K562 (cell line): ENCODE results near the gene YPEL3. TPM values are rescaled to one million over a fixed set of nuclear protein-coding genes. Genes with fewer than 3 reads are reported as not detected.

Source experiments
- ATAC-seq: fragments of 200-7000 bp; cut with Tn5 transposase; 3 replicates; pipeline ENCODE4 v1.9.1; 2020; ENCODE audit warnings: moderate library complexity
- BruUV-seq: library from RNA; stranded (reverse); fragments of 400-500 nt; replicated peaks from 2 replicates; lab custom pipeline; 2021; lab: Mats Ljungman, UMichigan
- CTCF ChIA-PET: fragments of 300-600 bp; formaldehyde crosslinking; extraction: SDS; loops from one replicate; lab custom pipeline; 2021; ENCODE audit warnings: low intra/inter-chr PET ratio; lab: Yijun Ruan, JAX
- POLR2A ChIA-PET: fragments of 300-600, 350-650 bp; sonication (Branson Sonifier 250); formaldehyde crosslinking; extraction: SDS; loops from one replicate; lab custom pipeline; 2021; ENCODE audit warnings: antibody characterized with exemption, inconsistent platforms; lab: Yijun Ruan, JAX
- DNase-seq, 4 experiments: peaks; one replicate each; pipeline versions ENCODE4 v3.0.0 to v3.0.0-alpha.2; 2011 to 2018; ENCODE audit warnings: low spot score in 3 of 4, mixed read lengths in 3 of 4; ENCODE audit errors: extremely low read depth in 1 of 4
- FAIRE-seq: peaks from 2 replicates; lab custom pipeline; 2011; peaks lifted over from hg19 to GRCh38; lab: Jason Lieb, UNC
- H2AFZ ChIP-seq: 2 replicates; pipeline ENCODE4 v1.6.0; 2011; ENCODE audit warnings: low read depth, low read length, control low read depth, inconsistent platforms
- H3K27ac ChIP-seq: fragments of 200-600 bp; 3 replicates; pipeline ENCODE4 v1.8.0; 2011; ENCODE audit warnings: low read depth, mild to moderate bottlenecking, control low read depth, inconsistent platforms, low read length, moderate library complexity, mixed read lengths; ENCODE audit errors: extremely low read depth
- H3K27me3 ChIP-seq, 2 experiments: fragments of 300-600 bp in 1 of 2; 2 replicates in 1 of 2; 3 replicates in 1 of 2; pipeline versions ENCODE4 v1.6.0 to v1.8.0; 2011; ENCODE audit warnings: inconsistent platforms in 2 of 2, low read length in 2 of 2, mild to moderate bottlenecking in 1 of 2, mixed read lengths in 1 of 2, moderate library complexity in 1 of 2; ENCODE audit not compliant: control insufficient read depth in 2 of 2, insufficient read depth in 2 of 2
- H3K36me3 ChIP-seq: fragments of 300-600 bp; 3 replicates; pipeline ENCODE4 v1.8.0; 2011; ENCODE audit warnings: mild to moderate bottlenecking, low read length, inconsistent platforms; ENCODE audit not compliant: control insufficient read depth, insufficient read depth
- H3K4me1 ChIP-seq, 2 experiments: fragments of 200-600 bp in 1 of 2; replicated peaks in 1 of 2; 2 replicates in 1 of 2; 3 replicates in 1 of 2; pipeline versions ENCODE4 v1.5.1 to v1.8.0; 2011; ENCODE audit warnings: inconsistent platforms in 2 of 2, low read length in 2 of 2, mild to moderate bottlenecking in 1 of 2, mixed read lengths in 1 of 2, moderate library complexity in 1 of 2; ENCODE audit not compliant: control insufficient read depth in 2 of 2, insufficient read depth in 2 of 2
- H3K4me2 ChIP-seq: 2 replicates; pipeline ENCODE4 v1.6.1; 2011; ENCODE audit warnings: low read length, control low read depth, inconsistent platforms, mixed read lengths; ENCODE audit not compliant: insufficient read depth
- H3K4me3 ChIP-seq: fragments of 200-600 bp; sonication (generic), shearing (Covaris generic); 2 replicates; pipeline ENCODE4 v1.5.1; 2016; ENCODE audit warnings: control low read depth, inconsistent platforms
- H3K79me2 ChIP-seq: fragments of 200-600 bp; 3 replicates; pipeline ENCODE4 v1.8.0; 2011; ENCODE audit warnings: low read length, inconsistent platforms; ENCODE audit not compliant: control insufficient read depth, insufficient read depth
- H3K9ac ChIP-seq, 2 experiments: 2 replicates each; pipeline versions ENCODE4 v1.6.0 to v1.6.1; 2011; ENCODE audit warnings: low read depth in 2 of 2, low read length in 2 of 2, control low read depth in 1 of 2, inconsistent platforms in 1 of 2, mild to moderate bottlenecking in 1 of 2, mixed read lengths in 1 of 2; ENCODE audit not compliant: insufficient read depth in 1 of 2
- H3K9me1 ChIP-seq: one replicate; pipeline ENCODE4 v1.6.0; 2011; ENCODE audit warnings: inconsistent platforms, mild to moderate bottlenecking, low read length, moderate library complexity; ENCODE audit not compliant: control insufficient read depth, insufficient read depth
- H3K9me3 ChIP-seq: replicated peaks from 2 replicates; pipeline ENCODE4 v1.5.1; 2011; ENCODE audit warnings: low read depth, low read length, inconsistent platforms; ENCODE audit not compliant: control insufficient read depth, insufficient read depth
- H4K20me1 ChIP-seq: replicated peaks from 2 replicates; pipeline ENCODE4 v1.6.1; 2011; ENCODE audit warnings: low read length, inconsistent platforms, mixed read lengths; ENCODE audit not compliant: control insufficient read depth, insufficient read depth
- CBFA2T2 ChIP-seq: fragments of 450-650 bp; conservative IDR thresholded peaks from 2 replicates; pipeline ENCODE4 v1.6.1; 2017; ENCODE audit warnings: mild to moderate bottlenecking
- DACH1 ChIP-seq: fragments of 450-650 bp; IDR thresholded peaks from 2 replicates; pipeline ENCODE4 v1.6.1; 2018; ENCODE audit not compliant: partially characterized antibody
- HDAC6 ChIP-seq: IDR thresholded peaks from 2 replicates; pipeline ENCODE4 v1.6.1; 2012; ENCODE audit warnings: low read depth, mild to moderate bottlenecking, control low read depth, inconsistent platforms, low read length, moderate library complexity
- MCM7 ChIP-seq, 2 experiments: fragments of 450-650 bp; IDR thresholded peaks; 2 replicates each; pipeline ENCODE4 v1.6.1; 2016 to 2018
- MED1 ChIP-seq: sonication (generic); formaldehyde crosslinking; IDR thresholded peaks from 2 replicates; pipeline ENCODE4 v1.8.1; 2023; ENCODE audit warnings: missing genetic modification reagents, borderline replicate concordance
- MNT ChIP-seq, 2 experiments: fragments of 450-650 bp; conservative IDR thresholded peaks; 2 replicates each; pipeline ENCODE4 v1.6.1; 2017; ENCODE audit warnings: mild to moderate bottlenecking in 2 of 2, moderate library complexity in 2 of 2
- NR2F6 ChIP-seq: fragments of 450-650 bp; formaldehyde crosslinking; IDR thresholded peaks from 2 replicates; pipeline ENCODE4 v1.4.0; 2020; ENCODE audit warnings: mild to moderate bottlenecking
- NR4A1 ChIP-seq, 2 experiments: fragments of 250-450 bp in 1 of 2; fragments of 450-650 bp in 1 of 2; sonication (Bioruptor Pico) in 1 of 2; IDR thresholded peaks; 2 replicates each; pipeline versions ENCODE4 v1.4.0 to v1.6.1; 2016 to 2020; ENCODE audit warnings: mild to moderate bottlenecking in 2 of 2, missing compliant biosample characterization in 1 of 2, missing genetic modification characterization in 1 of 2, moderate library complexity in 1 of 2
- POLR2H ChIP-seq: IDR thresholded peaks from 2 replicates; pipeline ENCODE4 v1.6.1; 2016; ENCODE audit warnings: missing genetic modification characterization, low read depth, mild to moderate bottlenecking, control low read depth, missing compliant biosample characterization, moderate library complexity
- RFX1 ChIP-seq: fragments of 450-650 bp; IDR thresholded peaks from 2 replicates; pipeline ENCODE4 v1.6.1; 2016; ENCODE audit warnings: mild to moderate bottlenecking, moderate library complexity
- RFX7 ChIP-seq: fragments of 250-450 bp; sonication (Bioruptor Pico); IDR thresholded peaks from 2 replicates; pipeline ENCODE4 v1.5.1; 2021; ENCODE audit warnings: mild to moderate bottlenecking
- SAFB ChIP-seq: fragments of 200-400 bp; formaldehyde crosslinking; IDR thresholded peaks from 2 replicates; pipeline ENCODE4 v1.6.1; 2017; ENCODE audit warnings: low read depth, low read length, borderline replicate concordance
- ZBTB49 ChIP-seq: sonication (generic); formaldehyde crosslinking; IDR thresholded peaks from 2 replicates; pipeline ENCODE4 v1.8.0; 2022; ENCODE audit warnings: missing genetic modification reagents, mild to moderate bottlenecking, borderline replicate concordance
- ZEB2 ChIP-seq: fragments of 450-650 bp; IDR thresholded peaks from 2 replicates; pipeline ENCODE4 v1.6.1; 2016
- ZFX ChIP-seq: sonication (generic); formaldehyde crosslinking; IDR thresholded peaks from 2 replicates; pipeline ENCODE4 v1.8.0; 2022; ENCODE audit warnings: mild to moderate bottlenecking, missing genetic modification reagents, moderate library complexity
- ZKSCAN3 ChIP-seq: fragments of 250-450 bp; sonication (Bioruptor Pico); IDR thresholded peaks from 2 replicates; pipeline ENCODE4 v1.4.0; 2020
- ZNF174 ChIP-seq: fragments of 250-450 bp; sonication (Bioruptor Pico); IDR thresholded peaks from 2 replicates; pipeline ENCODE4 v1.4.0; 2020; ENCODE audit warnings: mild to moderate bottlenecking
- ZNF197 ChIP-seq: fragments of 200-800 bp; sonication (Bioruptor generic); IDR thresholded peaks from 2 replicates; pipeline ENCODE4 v1.6.1; 2016; ENCODE audit warnings: low read depth, missing genetic modification characterization, missing compliant biosample characterization
- WGBS: fragments of 100-300 bp; shearing (Covaris generic); methylation state at CpG from one replicate; pipeline ENCODE4 v1.1.6; 2016; ENCODE audit warnings: low coverage, mixed read lengths; ENCODE audit not compliant: insufficient coverage; ENCODE audit errors: missing lambda C conversion rate; 5-methylcytosine and 5-hydroxymethylcytosine counted together
- in situ Hi-C: fragments of 300-500 bp; cut with MboI; formaldehyde crosslinking; loops from 4 replicates; pipeline ENCODE4 v1.15.0; 2018; ENCODE audit warnings: inconsistent platforms, mixed read lengths
- intact Hi-C: fragments of 100-400 bp; cut with micrococcal nuclease; formaldehyde crosslinking; loops from 2 replicates; pipeline ENCODE4 v1.14.2; 2022
- polyA plus RNA-seq, 8 experiments: library from polyadenylated mRNA; depleted of rRNA in 4 of 8; stranded (reverse) in 5 of 8; unstranded in 3 of 8; fragments of >200 nt; fragmentation: Nextera tagmentation in 2 of 8; fragmentation: Illumina TruSeq in 1 of 8; extraction: Ambion mirVana in 2 of 8; extraction: Trizol in 1 of 8; gene quantifications; 2 replicates each; pipeline versions ENCODE4 v1.2.1 to v1.2.3, GENCODE V29; 2011 to 2014; ENCODE audit warnings: inconsistent platforms in 1 of 8, missing spikeins in 1 of 8
- total RNA-seq, 7 experiments: library from RNA; depleted of rRNA in 6 of 7; stranded (reverse); fragments of >200 nt in 6 of 7; fragmentation: Illumina TruSeq in 2 of 7; extraction: Trizol in 2 of 7; gene quantifications; 2 replicates each; pipeline versions ENCODE4 v1.2.1 to v1.2.3, GENCODE V29; 2011 to 2021; ENCODE audit warnings: low replicate concordance in 1 of 7

YPEL3 gene
- total and polyA plus RNA-seq, 9 of the 15 experiments (the other 6 are each of a cell fraction or from before 2014, with no cell fraction given) = 0.41 to 15.0 (median 2.9) TPM

DNA sequence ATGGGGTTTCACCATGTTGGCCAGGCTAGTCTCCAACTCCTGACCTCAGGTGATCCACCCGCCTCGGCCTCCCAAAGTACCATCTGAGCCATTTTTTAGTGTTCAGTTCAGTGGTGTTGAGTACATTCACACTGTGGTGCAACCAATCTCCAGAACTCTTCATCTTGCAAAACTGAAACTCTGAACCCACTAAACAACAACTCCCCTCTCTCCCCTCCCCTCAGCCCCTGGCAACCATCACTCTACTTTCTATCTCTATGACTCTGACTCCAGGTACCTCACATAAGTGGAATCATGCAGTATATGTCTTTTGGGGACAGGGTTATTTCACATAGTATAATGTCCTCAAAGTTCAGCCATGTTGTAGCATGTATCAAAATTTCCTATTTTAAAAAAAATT, 45.7 kb upstream of the YPEL3 start:
- H3K27me3 ChIP-seq = no peaks in the 10 kb centered on the region
- CTCF ChIA-PET = interaction anchor here (0.6 kb wide), 1 partner anchor 488 kb away, joined by 4 read pairs; no protein-coding TSS in a partner anchor
- peaks cover 6 to 7% of the 10 kb centered on the region in 2 experiments; a peak in 4 of 5 replicates for H3K4me1 ChIP-seq
- DNase-seq (no peak), FAIRE-seq (peak; percentile 11), ATAC-seq (no peak)
- no peak overlapping the region for H3K27ac ChIP-seq
- no peaks in the 10 kb centered on the region for H3K9me1 ChIP-seq
- 75% methylated on average over 2 of the region's 2 CpGs for WGBS
- no peaks in the 10 kb centered on the region for H3K9me3 ChIP-seq
- H2AFZ ChIP-seq = no peak overlapping the region
- no TSS peak for BruUV-seq
- H4K20me1 ChIP-seq = no peaks in the 10 kb centered on the region
- H3K9ac ChIP-seq = no peak overlapping the region
- no peak for TF ChIP-seq RFX1
- TF ChIP-seq SAFB = no peak
- TF ChIP-seq ZKSCAN3 (CRISPR knock-in tag) = no peak
- TF ChIP-seq DACH1 = no peak
- no peak for TF ChIP-seq ZNF197 (CRISPR knock-in tag)
- no peak for TF ChIP-seq MNT (conservative IDR thresholded peaks at IDR 0.05)
- TF ChIP-seq CBFA2T2 = no peak
- TF ChIP-seq HDAC6 = no peak
- no peak for TF ChIP-seq ZEB2
- no peak for TF ChIP-seq ZFX (CRISPR knock-in tag)
- TF ChIP-seq MED1 = no peak
- no peak for TF ChIP-seq NR2F6 (CRISPR knock-in tag)
- TF ChIP-seq POLR2H (tag) = no peak
- no peak for TF ChIP-seq ZBTB49 (CRISPR knock-in tag)
- TF ChIP-seq RFX7 (CRISPR knock-in tag) = no peak
- no peak for TF ChIP-seq ZNF174 (CRISPR knock-in tag)
- no peak for TF ChIP-seq NR4A1 (CRISPR knock-in tag; IDR thresholded peaks at IDR 0.05)
- TF ChIP-seq NR4A1 (tag; IDR thresholded peaks at IDR 0.05) = no peak
- TF ChIP-seq MCM7 (IDR thresholded peaks at IDR 0.05) = no peak
- POLR2A ChIA-PET = interaction anchor here (0.6 to 0.7 kb wide), 2 partner anchors 16 to 1271 kb away, joined by 3 read pairs; no protein-coding TSS in a partner anchor
- no peak overlapping the region for H3K4me2 ChIP-seq
- no peak overlapping the region for H3K4me3 ChIP-seq
- H3K36me3 ChIP-seq = no peaks in the 10 kb centered on the region
- no peaks in the 10 kb centered on the region for H3K79me2 ChIP-seq
- in situ Hi-C loops = loop anchor here (25.0 kb wide), 1 partner anchor 679 kb away; the partner anchor contains the start of genes BOLA2, SLX1B and SULT1A4
- intact Hi-C loops = no loop called here
